HuH-7 (cell line): ENCODE measurements around the gene LILRA5.
"Not testable (repeated sequence)": the region's sequence is repeated elsewhere in the genome, so short reads cannot be mapped to it uniquely, and the experiment has no call there.

ENCODE experiments used
- DNase-seq: peaks from one replicate; pipeline ENCODE4 v3.0.0; 2011; ENCODE audit warnings: low spot score

Gene LILRA5

DNA sequence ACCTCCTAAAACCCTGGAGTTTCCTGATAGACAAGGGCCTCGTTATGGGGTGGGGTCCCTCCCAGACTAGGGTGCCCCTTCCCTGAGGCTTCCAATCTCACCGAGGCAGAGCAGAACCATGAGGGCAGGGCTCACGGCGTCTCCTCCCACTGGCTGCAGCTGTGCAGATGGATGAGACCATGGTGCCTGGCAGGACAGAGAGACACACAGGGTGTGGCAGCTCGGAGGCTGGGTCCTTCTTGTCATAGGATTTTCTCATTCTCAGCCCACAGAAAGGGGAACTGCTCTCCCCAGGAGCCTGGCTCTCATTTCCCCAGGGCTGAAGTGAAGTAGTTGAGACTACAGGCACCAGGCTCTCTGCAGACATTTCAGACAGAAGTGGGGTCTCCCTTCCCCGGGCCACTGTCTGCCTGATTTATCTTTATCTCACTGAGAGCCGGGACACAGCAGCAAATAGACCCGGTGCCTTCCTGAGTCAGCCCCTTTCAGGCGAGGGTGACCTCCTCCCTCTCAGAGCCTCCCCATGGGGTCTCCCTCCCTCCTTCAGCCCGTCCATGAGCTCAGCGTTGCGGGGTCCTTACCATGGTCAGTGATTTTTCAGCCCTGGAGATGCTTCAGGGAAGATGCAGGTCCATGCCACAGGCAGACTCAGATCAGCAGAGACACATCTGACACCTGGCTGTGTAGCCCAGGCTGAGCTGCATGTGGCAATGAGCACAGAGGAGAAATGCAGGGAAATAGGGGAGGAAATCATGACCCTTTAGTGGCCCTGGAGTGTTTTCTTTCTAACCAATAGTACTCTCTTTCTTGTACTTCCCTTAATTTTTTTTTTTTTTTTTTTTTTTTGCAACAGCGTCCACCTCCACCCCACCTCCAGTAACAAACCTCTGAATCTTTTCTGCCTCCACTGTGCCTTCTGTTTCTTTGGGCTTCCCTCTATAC, at the start of gene LILRA5:
LILRA5 (minus strand) TSS at position 731 of the 942 bp plus-strand sequence; CDS start at position 584, 147 bp downstream.
- no peak for DNase-seq

DNA sequence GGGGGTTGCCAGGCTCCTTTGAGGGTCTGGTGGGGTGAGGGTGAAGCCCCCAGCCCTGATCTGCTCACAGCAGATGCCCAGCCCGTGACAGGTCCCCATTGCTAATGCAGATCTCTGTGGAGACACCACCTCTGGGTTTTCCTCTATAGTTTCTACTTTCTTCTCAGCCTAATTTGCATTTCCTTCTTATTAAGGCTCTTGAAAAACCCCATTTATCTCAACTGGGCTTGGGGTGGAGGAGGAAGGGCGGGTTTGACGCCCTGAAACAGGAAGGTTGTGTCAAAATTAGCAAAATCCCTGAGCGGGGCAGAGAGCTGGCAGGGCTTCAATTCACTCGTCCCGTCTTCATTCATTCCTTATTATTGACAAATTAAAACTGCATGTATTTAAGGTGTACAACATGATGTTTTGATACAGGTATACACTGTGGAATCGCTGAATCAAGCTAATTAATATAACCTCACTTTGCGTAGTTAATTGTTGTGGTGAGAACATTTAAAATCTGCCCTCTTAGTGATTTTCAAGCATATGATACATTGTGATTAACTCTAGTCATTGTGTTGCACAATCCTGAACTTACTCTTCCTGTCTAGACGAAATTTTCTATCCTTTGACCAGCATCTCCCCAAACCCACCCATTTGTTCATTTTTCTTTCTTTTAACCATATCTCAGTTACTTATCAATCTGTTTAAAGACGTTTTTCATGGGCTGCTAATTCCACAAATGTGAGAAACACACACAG, 48.9 kb upstream of the LILRA5 start:
- not testable (repeated sequence) for DNase-seq

DNA sequence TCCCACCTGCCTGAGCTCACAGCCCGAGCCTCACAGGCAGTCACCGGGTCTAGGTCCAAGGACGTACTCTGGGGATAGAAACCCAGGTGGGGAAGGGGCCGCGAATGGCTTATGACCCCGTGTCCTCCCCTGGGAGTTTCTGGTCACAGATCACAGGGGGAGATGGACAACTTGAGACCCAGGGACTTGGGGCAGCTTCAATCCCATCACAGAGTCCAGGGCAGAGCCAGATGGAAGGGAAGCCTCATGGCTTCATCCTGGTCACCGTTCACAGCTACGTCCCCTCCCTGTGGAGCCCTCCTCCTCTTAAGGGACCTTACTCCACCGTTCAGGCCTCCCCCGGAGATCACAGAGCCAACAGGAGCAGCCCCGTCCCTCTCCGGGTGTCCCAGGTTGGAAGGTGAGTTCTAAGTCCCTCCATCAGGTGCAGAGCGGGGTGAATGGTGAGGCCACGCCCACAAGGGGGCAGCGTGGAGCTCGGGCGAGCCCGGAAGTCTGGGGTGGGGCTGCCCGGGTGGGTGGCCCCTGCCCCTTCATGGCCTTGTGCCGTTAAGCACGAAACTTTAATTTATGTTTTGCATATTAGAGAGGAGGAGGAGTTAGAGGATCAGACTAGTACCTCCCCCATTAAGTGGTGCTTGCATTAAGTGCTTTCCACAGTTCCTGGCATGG, 46.3 kb upstream of the LILRA5 start:
- not testable (repeated sequence) for DNase-seq

DNA sequence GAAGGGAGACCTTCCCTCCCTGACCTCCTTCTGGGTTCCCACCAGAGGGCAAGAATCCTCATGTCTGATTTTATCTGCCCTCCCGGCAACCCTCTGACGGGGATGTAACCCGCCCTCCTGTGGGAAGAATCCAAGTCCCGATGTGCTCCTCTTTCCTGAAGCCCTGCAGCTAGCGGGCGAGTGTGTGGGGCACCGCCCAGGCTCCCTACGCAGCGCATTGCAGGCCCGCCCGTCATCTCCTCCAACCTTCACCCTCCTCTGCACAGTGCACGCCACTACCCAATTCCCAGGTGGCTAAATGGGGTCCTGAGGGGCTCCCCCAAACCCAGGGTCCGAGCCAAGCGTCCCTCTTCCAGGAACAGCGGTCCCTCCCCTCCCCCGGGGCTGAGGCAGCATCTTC, 44.4 kb upstream of the LILRA5 start:
- no peak for DNase-seq

DNA sequence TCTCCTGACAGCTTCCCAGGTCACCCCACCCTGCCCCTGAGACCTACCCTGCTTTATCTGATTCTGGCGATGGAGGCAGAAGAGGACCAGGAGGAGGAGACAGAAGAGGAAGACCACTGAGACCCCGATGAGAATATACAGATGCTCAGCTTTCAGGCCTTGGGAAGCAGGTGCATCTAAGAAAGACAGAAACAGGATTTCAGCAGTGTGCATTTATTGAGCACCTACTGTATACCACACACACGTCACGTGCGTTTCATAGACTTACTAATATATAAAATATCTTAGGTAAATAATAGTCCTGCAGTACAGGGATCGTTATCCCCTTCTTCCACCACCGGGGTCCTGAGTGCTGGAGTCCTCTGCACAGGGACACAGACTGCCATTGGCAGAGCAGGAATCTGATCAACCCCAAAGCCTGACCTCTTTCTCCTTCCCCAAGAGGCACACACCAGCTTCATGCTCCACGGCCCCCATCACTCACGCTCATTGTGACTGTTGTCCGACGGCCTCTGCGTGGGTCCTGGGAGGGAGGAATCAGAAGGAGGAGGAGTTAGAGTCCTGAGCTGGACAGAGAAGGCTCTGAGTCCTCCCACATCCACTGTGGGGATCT, 43.6 kb upstream of the LILRA5 start:
- DNase-seq: no peak

DNA sequence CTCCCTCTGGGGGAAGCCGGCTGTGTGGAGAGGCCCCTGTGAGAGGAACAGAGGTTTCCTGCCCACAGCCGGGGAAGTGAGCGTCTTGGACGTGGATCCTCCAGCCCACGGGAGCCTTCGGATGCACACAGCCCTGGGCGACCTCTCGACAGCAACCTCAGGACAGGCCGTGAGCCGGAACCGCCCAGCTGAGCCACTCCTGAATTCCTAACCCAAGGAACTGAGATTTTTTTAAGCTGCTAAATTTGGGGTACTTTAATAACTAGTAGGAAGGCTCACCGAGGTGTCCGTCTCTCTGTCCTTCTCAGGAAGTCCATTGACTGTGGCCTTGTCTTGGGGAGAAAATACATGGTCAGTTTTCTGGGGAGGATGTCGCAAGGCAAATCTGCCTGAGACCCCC, 42.7 kb upstream of the LILRA5 start:
- DNase-seq: no peak

DNA sequence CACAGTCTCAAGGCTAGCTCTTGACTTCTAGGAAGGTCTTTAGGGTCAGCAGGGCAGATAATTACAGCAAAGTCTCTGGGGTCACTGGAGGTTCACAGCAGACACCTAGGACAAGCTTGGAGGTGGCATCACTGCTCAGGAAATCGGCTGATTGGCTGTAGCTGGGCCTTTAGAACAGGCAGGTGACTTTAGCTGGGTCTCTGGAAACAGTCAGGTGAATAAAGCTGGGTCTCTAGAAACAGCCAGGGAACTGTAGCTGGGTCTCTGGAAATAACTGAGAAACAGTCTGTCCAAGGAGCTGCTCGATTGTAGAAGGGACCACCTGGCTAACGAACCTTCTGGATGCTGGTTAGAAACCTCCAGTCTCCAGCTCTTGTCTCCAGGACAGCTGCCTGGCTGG, 41.8 kb upstream of the LILRA5 start:
- no peak for DNase-seq

DNA sequence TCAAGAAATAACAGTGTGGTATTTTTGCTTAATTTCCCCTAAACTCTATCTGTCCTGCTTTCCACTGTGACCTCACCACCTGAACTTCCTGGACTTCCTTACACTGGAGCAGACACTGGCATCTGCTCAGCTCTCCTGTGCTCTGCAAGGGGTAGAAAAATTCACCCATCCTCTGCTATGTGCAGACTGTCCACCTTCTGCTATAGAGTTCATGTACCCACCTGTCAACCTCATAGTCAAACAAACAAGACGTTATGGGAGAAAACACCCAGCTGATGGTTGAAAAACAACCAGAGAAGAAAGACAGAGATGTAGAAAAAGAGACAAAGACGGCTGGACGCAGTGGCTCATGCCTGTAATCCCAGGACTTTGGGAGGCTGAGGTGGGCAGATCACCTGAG, 39.6 kb upstream of the LILRA5 start:
- DNase-seq: no peak

DNA sequence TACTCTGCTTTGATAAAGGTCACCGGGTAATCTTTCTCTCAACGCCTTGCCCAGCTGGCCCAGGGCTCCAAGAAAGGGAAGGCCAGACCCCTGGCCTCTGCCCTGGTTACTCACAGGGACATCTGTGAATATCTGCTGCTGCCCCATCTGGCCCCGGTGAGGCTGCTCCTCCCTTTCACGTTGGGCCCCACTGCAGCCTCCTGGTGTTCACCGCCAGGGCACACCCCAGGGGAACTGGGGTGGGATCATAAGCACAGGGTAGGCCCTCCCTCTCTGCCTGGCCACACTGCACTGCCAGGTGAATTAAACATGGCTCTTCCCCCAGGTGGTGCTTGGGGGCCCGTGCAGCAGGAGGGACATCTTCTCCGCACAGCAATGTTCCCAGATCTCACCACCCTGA, 39.1 kb upstream of the LILRA5 start:
- DNase-seq: no peak

DNA sequence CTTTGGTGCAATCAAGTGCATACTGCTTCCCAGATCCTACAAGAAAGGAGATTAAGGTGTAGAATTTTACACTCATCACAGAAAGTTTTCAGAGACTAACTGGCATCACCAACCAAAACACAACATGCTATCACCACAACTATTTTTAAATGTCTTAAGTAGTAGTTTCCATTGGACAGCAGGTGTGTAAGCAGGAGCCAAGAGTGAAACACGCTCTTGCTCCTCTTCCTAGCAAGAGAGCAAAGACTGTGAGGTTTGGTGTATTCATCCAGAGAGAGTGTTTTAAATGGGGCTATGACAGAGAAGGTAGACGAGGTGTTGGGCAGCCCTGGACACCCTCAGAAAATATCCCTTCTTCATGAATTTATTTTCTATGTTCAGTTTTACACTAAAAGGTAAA, 38.5 kb upstream of the LILRA5 start:
- DNase-seq: no peak

DNA sequence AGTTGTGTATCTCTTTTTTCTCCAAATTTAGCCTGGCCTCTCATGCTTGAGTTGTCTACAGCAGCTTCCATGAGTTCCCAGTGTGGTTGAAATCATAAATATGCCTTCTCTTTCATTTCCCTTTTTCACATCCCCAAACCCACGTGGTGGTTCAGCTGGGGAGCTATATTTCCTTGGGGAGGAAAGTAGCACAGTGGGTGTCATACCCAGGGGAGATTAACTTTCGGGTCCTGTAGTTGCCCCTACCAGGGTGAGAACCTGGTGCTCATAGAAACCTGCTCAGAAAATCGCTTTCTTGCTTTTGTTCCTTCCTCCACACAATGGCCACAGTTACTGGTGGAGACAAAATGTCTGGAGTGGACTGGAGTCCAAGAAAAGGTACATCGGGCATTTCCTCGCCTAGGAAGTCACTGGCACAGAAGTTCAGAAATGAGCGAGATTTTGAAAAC, 33.0 kb upstream of the LILRA5 start:
- no peak for DNase-seq

DNA sequence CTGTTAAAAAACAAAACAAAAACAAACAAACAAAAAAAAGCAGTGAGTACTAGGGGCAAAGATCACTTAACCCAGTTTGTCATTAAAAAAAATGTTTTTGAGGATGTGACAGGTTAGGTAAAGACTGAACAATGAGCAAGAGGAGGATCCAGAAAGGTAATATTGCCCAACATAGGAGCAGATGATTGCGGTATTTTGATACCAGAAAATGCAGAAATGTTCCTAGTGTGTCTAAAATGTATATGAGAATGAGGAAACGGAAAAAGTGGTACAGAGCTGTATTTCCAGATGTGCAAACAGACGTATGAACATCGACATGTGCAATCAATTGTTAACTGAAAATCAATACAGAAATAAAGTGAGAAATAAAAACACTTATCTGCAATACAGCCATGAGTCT, 30.9 kb upstream of the LILRA5 start:
- no peak for DNase-seq

DNA sequence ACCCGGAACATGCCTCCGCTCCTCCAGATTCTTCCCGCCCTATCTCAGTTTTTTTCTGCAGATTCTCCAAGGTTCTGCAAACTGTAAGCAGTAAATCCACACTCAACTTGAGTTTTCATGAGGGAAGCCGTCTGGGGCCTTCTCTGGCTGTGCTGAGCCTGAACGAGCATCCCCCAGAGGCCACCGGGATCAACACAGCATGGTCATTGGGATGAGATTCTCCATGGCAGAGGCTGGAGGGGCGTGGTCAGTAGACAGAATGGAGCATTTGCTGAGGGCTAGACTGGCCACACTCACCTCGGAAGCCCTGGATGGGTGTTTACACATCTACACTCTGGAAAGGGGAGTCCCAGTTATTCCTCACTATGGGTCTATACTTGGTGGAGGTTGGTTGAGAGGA, 28.3 kb upstream of the LILRA5 start:
- no peak for DNase-seq

DNA sequence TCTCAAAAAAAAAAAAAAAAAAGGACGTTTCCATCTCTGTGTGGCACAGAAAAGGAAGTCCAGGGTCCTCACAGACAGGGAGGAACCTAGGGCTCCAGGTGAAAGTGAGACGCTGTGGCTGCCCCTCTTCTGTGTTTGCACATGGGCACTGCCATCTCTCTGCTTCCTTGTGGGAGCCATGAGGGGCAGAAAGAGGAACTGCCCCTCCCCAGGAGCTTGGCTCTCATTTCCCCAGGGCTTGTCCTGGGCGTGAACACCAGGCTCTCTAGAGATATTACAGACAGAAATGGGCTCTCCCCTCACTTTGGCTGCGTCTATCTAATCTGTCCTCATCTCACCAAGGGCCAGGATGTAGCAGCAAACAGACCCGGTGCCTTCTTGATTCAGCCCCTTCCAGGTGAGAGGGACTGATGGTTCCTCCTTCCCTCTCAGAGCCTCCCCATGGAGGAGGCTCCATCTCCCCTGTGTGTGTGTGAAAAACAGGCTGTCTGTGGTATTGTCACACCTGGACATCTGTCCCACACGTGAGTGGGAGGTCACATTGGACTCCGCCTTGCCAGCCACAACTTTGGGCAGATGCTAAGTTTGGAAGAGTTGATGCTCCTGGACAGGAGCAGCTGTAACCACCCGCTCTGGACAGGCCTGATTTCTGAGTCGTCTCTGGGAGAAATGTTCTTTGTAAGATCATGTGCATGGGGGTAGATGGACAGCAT, 26.8 kb upstream of the LILRA5 start:
- no peak for DNase-seq

DNA sequence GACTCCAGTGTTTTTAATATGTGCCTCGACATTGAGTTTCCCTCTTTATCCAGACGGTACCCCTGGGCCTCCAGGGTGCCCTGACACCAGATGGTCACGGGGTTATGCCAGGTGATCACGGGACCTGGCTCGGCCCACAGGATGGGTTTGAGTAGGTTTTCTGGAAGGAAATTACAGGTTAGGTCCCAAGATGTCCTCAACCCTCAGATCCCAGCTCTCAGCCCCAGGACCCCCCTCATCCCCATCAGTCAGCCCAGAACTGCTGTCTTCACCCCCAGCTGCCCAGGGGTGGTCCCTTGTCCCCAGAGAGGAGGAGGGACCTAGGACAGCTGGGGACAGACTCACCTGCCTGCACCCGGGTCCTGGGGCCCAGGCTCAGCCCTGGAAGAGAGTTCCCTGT, 25.6 kb upstream of the LILRA5 start:
- no peak for DNase-seq

DNA sequence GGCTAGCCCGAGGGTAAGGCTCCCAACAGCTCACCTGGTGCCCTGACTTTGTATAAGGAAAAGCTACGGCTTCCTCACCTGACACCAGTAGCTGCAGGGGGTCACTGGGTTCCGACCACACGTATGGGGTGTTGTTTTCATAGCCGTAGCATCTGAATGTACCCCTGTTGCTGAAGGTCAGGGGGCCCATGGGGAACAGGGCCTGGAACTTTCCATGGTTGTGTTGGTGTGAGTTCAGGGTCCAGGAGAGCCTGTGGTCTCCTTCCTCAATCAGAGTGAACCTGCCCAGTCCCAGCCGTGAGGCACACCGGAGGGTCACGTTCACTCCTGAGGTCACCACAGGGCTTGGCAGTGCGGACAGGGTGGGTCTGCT, 24.9 kb upstream of the LILRA5 start:
- DNase-seq: no peak

DNA sequence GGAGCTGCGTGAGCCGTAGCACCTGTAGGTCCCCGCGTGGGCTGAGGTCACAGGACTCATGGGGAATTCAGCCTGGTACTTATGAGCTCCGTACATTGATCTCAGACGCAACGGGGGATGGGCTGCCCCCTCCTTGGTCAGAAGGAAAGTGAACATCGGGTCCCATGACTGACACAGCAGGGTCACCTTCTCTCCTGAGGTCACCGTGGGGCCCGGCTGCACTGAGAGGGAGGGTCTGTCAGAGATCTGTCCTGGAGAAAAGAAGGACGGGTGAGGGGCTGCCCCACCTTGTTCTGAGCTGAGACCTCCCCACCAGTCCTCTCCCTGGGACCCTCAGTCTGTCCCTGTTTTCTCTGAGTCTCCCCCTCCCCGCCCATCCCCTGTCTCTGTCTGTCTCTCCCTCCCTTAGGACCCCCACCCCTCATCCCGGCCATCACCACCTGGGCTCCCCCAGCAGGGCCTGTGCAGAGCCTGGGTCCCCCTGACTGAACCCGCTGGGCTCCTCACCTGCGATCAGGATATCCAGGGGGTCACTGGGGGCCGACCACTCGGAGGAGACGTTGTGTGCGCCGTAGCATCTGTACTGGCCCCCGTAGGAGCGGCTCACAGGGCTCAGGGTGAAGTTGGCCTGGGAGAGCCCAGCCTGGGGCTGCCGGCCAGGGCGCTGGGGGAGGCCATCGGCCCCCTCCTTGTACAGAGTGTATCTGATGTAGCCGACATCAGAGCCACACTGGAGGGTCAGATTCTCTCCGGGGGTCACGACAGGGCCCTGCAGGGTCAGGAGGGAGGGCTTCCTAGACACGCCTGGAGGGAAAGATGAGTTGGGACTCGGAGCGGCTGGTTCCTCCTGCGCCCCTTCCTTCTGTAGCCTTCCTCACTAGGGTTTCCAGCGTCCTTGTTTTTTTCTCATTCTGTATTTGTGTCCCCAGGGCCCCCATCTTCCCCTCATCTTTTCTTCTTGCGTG, 24.2 kb upstream of the LILRA5 start:
- no peak for DNase-seq

DNA sequence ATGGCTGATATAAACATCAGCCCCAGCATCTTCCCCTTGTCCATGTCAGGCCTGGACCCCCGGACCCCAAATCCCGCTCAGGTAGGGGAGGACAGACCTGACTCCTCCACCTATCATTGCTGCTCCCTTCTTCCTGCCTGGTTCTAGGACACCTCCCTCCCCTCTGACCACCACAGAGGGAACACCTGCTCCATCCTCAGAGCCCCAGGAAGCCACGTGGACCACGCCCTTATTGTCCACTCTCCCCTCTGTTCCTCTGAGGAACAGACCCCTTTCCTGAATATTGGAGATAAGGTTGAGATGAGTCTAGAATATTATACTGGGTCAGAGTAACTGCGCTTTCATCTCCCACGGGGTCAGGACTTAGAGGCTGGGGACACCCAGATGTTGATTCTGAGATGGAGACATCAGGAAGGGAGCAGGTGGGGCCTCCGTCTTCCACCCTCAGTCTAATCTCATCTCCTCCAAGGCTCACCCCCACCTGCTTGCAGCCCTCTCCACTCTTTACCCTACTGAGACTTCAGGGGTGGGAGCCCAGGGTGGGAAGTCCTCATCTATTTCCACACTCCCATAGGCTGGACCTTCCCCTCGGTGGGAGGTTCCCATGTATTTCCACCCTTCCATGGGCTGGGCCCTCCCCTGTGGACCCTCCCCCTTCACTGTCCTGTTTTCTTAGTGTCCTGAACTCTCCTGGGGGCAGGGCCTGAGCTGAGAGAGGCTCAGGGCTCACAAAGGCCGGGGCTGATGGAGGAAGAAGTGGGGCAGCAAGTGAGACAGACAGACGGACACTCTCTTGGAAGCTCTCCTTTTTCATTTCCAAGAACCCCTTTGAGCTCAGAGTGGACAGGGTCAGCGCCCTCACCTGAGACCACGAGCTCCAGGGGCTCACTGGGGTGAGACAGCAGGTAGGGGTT, 23.3 kb upstream of the LILRA5 start:
- no peak for DNase-seq

DNA sequence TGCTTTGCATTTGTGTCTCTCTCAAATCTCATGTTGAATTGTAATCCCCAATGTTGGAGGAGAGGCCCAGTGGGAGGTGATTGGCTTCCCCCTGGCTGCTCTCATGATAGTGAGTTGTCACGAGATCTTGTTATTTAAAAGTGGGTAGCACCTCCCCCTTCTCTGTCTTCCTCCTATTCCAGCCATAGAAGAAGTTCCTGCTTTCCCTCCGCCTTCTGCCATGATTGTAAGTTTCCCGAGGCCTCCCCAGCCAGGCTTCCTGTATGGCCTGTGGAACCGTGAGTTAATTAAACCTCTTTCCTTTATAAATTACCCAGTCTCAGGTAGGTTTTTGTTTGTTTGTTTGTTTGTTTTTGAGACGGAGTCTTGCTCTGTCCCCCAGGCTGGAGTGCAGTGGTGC, 22.2 kb upstream of the LILRA5 start:
- no peak for DNase-seq
